HCT116 (cell line): ENCODE results near the gene LRRFIP2. TPM values are rescaled to one million over a fixed set of nuclear protein-coding genes. Genes with fewer than 3 reads are reported as not detected.

Experiments
- ATAC-seq: fragments of 200-7000 bp; cut with Tn5 transposase; 2 replicates; pipeline ENCODE4 v1.9.1; 2020; ENCODE audit warnings: mild to moderate bottlenecking, moderate library complexity
- BruUV-seq: library from RNA; stranded (reverse); fragments of 400-500 nt; replicated peaks from 2 replicates; lab custom pipeline; 2021; lab: Mats Ljungman, UMichigan
- CTCF ChIA-PET: fragments of 300-600 bp; sonication (Branson Sonifier 250); formaldehyde crosslinking; loops from one replicate; lab custom pipeline; 2021; ENCODE audit warnings: antibody characterized with exemption; lab: Charles Lee
- POLR2A ChIA-PET: fragments of 300-600, 350-600 bp; sonication (Branson Sonifier 250); formaldehyde crosslinking; loops from one replicate; lab custom pipeline; 2021; ENCODE audit warnings: antibody characterized with exemption; lab: Charles Lee
- RAD21 ChIA-PET, 2 experiments: fragments of 300-600 bp; sonication (Branson Sonifier 250); formaldehyde crosslinking; loops; one replicate each; lab custom pipeline; 2023; ENCODE audit warnings: low total read pairs in 2 of 2; ENCODE audit not compliant: uncharacterized antibody in 2 of 2, unreplicated experiment in 2 of 2, low non-redundant PET in 1 of 2; lab: Charles Lee
- DNase-seq: peaks from one replicate; pipeline ENCODE4 v3.0.0-alpha.2; 2010; ENCODE audit warnings: low read depth, low spot score
- H2AFZ ChIP-seq: fragments of 200-600 bp; shearing (Covaris generic), sonication (generic); 2 replicates; pipeline ENCODE4 v1.6.1; 2017; ENCODE audit warnings: low read depth, mixed run types, mixed read lengths, antibody characterized with exemption, low read length; ENCODE audit not compliant: poor library complexity, severe bottlenecking
- H3K27ac ChIP-seq: 2 replicates; pipeline ENCODE4 v1.5.1; 2012; ENCODE audit warnings: low read depth, low read length
- H3K27me3 ChIP-seq: fragments of 200-600 bp; sonication (generic); 2 replicates; pipeline ENCODE4 v1.6.1; 2016; ENCODE audit warnings: mixed run types, low read length, mixed read lengths; ENCODE audit not compliant: insufficient read depth
- H3K36me3 ChIP-seq, 2 experiments: fragments of 200-500 bp in 1 of 2; fragments of 200-600 bp in 1 of 2; sonication (Bioruptor generic) in 1 of 2; sonication (generic) in 1 of 2; 2 replicates each; pipeline versions ENCODE4 v1.5.1 to v1.6.1; 2014 to 2016; ENCODE audit warnings: low read length in 2 of 2, inconsistent platforms in 1 of 2, mixed read lengths in 1 of 2, mixed run types in 1 of 2; ENCODE audit not compliant: insufficient read depth in 2 of 2, control insufficient read depth in 1 of 2
- H3K4me1 ChIP-seq, 2 experiments: fragments of 200-600 bp in 1 of 2; sonication (generic) in 1 of 2; 2 replicates each; pipeline versions ENCODE4 v1.5.1 to v1.6.1; 2012 to 2017; ENCODE audit warnings: low read length in 2 of 2, inconsistent platforms in 1 of 2, mild to moderate bottlenecking in 1 of 2, mixed read lengths in 1 of 2, mixed run types in 1 of 2, moderate library complexity in 1 of 2; ENCODE audit not compliant: insufficient read depth in 2 of 2, control insufficient read depth in 1 of 2
- H3K4me2 ChIP-seq: fragments of 200-600 bp; sonication (generic); 2 replicates; pipeline ENCODE4 v1.6.1; 2017; ENCODE audit warnings: mixed run types, low read length, mixed read lengths
- H3K4me3 ChIP-seq, 2 experiments: fragments of 200-600 bp in 1 of 2; sonication (generic) in 1 of 2; replicated peaks in 1 of 2; 2 replicates each; pipeline ENCODE4 v1.5.1; 2011 to 2016; ENCODE audit warnings: low read length in 2 of 2, control low read depth in 1 of 2, low read depth in 1 of 2, mild to moderate bottlenecking in 1 of 2, mixed read lengths in 1 of 2, mixed run types in 1 of 2
- H3K79me2 ChIP-seq: fragments of 200-600 bp; sonication (generic); 2 replicates; pipeline ENCODE4 v1.6.1; 2017; ENCODE audit warnings: mild to moderate bottlenecking, mixed run types, low read length, moderate library complexity, mixed read lengths; ENCODE audit not compliant: insufficient read depth
- H3K9ac ChIP-seq: fragments of 200-600 bp; sonication (generic); 2 replicates; pipeline ENCODE4 v1.6.1; 2016; ENCODE audit warnings: low read length, mixed read lengths
- H3K9me2 ChIP-seq: fragments of 200-600 bp; sonication (generic), shearing (Covaris generic); 2 replicates; pipeline ENCODE4 v1.6.1; 2017; ENCODE audit warnings: mixed run types, mild to moderate bottlenecking, moderate library complexity; ENCODE audit not compliant: insufficient read depth
- H3K9me3 ChIP-seq, 2 experiments: fragments of 200-500 bp in 1 of 2; fragments of 200-600 bp in 1 of 2; sonication (Bioruptor generic) in 1 of 2; sonication (generic) in 1 of 2; 2 replicates each; pipeline ENCODE4 v1.6.1; 2014 to 2017; ENCODE audit warnings: low read length in 2 of 2, mixed read lengths in 2 of 2, inconsistent platforms in 1 of 2, low read depth in 1 of 2, mild to moderate bottlenecking in 1 of 2, mixed run types in 1 of 2, moderate library complexity in 1 of 2; ENCODE audit not compliant: control insufficient read depth in 1 of 2, insufficient read depth in 1 of 2
- H4K20me1 ChIP-seq: fragments of 200-600 bp; sonication (generic), shearing (Covaris generic); 2 replicates; pipeline ENCODE4 v1.6.1; 2017; ENCODE audit warnings: mixed run types, mild to moderate bottlenecking, moderate library complexity; ENCODE audit not compliant: insufficient read depth
- ATF3 ChIP-seq: IDR thresholded peaks from 2 replicates; pipeline ENCODE4 v1.6.1; 2012
- CBX3 ChIP-seq: IDR thresholded peaks from 2 replicates; pipeline ENCODE4 v1.6.1; 2012; ENCODE audit warnings: low read depth
- CEBPB ChIP-seq: IDR thresholded peaks from 2 replicates; pipeline ENCODE4 v1.6.1; 2012; ENCODE audit warnings: low read depth
- CTCF ChIP-seq, 3 experiments: fragments of 200-600 bp in 1 of 3; sonication (generic) in 1 of 3; IDR thresholded peaks in 2 of 3; conservative IDR thresholded peaks in 1 of 3; 2 replicates each; pipeline ENCODE4 v1.5.1; 2012 to 2017; ENCODE audit warnings: low read depth in 2 of 3, low read length in 2 of 3, antibody characterized with exemption in 1 of 3, borderline replicate concordance in 1 of 3, control low read depth in 1 of 3, mild to moderate bottlenecking in 1 of 3, mixed read lengths in 1 of 3, mixed run types in 1 of 3, moderate library complexity in 1 of 3; ENCODE audit not compliant: insufficient read depth in 1 of 3
- ELF1 ChIP-seq: IDR thresholded peaks from 2 replicates; pipeline ENCODE4 v1.6.1; 2012; ENCODE audit warnings: low read depth, borderline replicate concordance
- EZH2 ChIP-seq: fragments of 200-600 bp; sonication (generic); IDR thresholded peaks from 2 replicates; pipeline ENCODE4 v1.6.1; 2017; ENCODE audit warnings: antibody characterized with exemption, mixed run types
- EZH2phosphoT487 ChIP-seq: fragments of 200-600 bp; IDR thresholded peaks from 2 replicates; pipeline ENCODE4 v1.6.1; 2018; ENCODE audit warnings: antibody characterized with exemption, borderline replicate concordance
- FOSL1 ChIP-seq: IDR thresholded peaks from 2 replicates; pipeline ENCODE4 v1.6.1; 2012; ENCODE audit warnings: low read depth
- MAX ChIP-seq: IDR thresholded peaks from 2 replicates; pipeline ENCODE4 v1.6.1; 2012
- POLR2A ChIP-seq: IDR thresholded peaks from 2 replicates; pipeline ENCODE4 v1.7.0; 2011; ENCODE audit warnings: borderline replicate concordance; ENCODE audit not compliant: insufficient read depth, insufficient read length; ENCODE audit errors: extremely low read depth
- POLR2AphosphoS5 ChIP-seq: IDR thresholded peaks from 2 replicates; pipeline ENCODE4 v1.6.1; 2011; ENCODE audit warnings: mild to moderate bottlenecking, low read depth, low read length, moderate library complexity
- REST ChIP-seq: IDR thresholded peaks from 2 replicates; pipeline ENCODE4 v1.6.1; 2012; ENCODE audit warnings: low read depth
- SIN3A ChIP-seq: IDR thresholded peaks from 2 replicates; pipeline ENCODE4 v1.6.1; 2012; ENCODE audit warnings: low read depth
- SP1 ChIP-seq: IDR thresholded peaks from 2 replicates; pipeline ENCODE4 v1.6.1; 2012; ENCODE audit warnings: low read depth
- SRF ChIP-seq: IDR thresholded peaks from 2 replicates; pipeline ENCODE4 v1.6.1; 2012; ENCODE audit warnings: low read depth
- TCF7L2 ChIP-seq: IDR thresholded peaks from 2 replicates; pipeline ENCODE4 v1.7.0; 2011; ENCODE audit warnings: borderline replicate concordance, inconsistent platforms; ENCODE audit not compliant: insufficient read depth, insufficient read length; ENCODE audit errors: extremely low read depth
- YY1 ChIP-seq: IDR thresholded peaks from 2 replicates; pipeline ENCODE4 v1.6.1; 2011; ENCODE audit warnings: low read length, low read depth, moderate library complexity, mild to moderate bottlenecking; ENCODE audit not compliant: insufficient replicate concordance; ENCODE audit errors: extremely low read depth
- ZBTB33 ChIP-seq: IDR thresholded peaks from 2 replicates; pipeline ENCODE4 v1.6.1; 2011; ENCODE audit warnings: mild to moderate bottlenecking, low read length, moderate library complexity; ENCODE audit not compliant: insufficient replicate concordance; ENCODE audit errors: extremely low read depth
- ZFX ChIP-seq: fragments of 450-650 bp; IDR thresholded peaks from 2 replicates; pipeline ENCODE4 v1.6.1; 2017
- ZNF274 ChIP-seq: fragments of 200-500 bp; sonication (Bioruptor generic); IDR thresholded peaks from 2 replicates; pipeline ENCODE4 v1.6.1; 2014; ENCODE audit warnings: mild to moderate bottlenecking, low read depth, low read length, inconsistent platforms
- intact Hi-C: fragments of 100-400 bp; cut with micrococcal nuclease; formaldehyde crosslinking; loops from 2 replicates; pipeline ENCODE4 v1.10.0; 2022
- total RNA-seq: library from RNA; stranded (reverse); gene quantifications from one replicate; pipeline ENCODE4 v1.2.1, GENCODE V29; 2021; ENCODE audit not compliant: unreplicated experiment

Gene LRRFIP2
- total RNA-seq, 1 experiment from 2014 or later, result 27.0 TPM

GRCh38 chr3:37092484-37092883 is 81.9 kb downstream of the LRRFIP2 start:
- Histone ChIP-seq H3K4me2 (no peak overlapping the region), H4K20me1 (no peaks in the 10 kb centered on the region), H3K4me3 (no peak overlapping the region), H3K27me3 (no peaks in the 10 kb centered on the region), H3K36me3 (no peaks in the 10 kb centered on the region)
- DNase-seq, result no peak
- ChIA-PET CTCF (no interaction called here), RAD21 (no interaction called here)
- intact Hi-C loops, result no loop called here
- no peak for TF ChIP-seq MAX
- no peak for TF ChIP-seq POLR2A
- no peak for TF ChIP-seq REST
- TF ChIP-seq ZFX, result no peak
- no peak for TF ChIP-seq POLR2AphosphoS5
- TF ChIP-seq FOSL1, result no peak
- TF ChIP-seq CBX3, result no peak
- TF ChIP-seq SP1, result no peak
- TF ChIP-seq TCF7L2, result no peak
- TF ChIP-seq ZBTB33, result no peak
- no peak for TF ChIP-seq SRF
- TF ChIP-seq YY1, result no peak
- no peak for TF ChIP-seq SIN3A
- TF ChIP-seq CEBPB, result no peak
- no peak for TF ChIP-seq ELF1
- no peak for TF ChIP-seq ATF3
- no peak for TF ChIP-seq CTCF (IDR thresholded peaks at IDR 0.05 in 2 of 3, conservative IDR thresholded peaks at IDR 0.05 in 1 of 3; ENCODE audit: borderline replicate concordance in 1 of 3, insufficient read depth in 1 of 3, low read depth in 2 of 3, low read length in 2 of 3)
- no peak for TF ChIP-seq EZH2
- TF ChIP-seq EZH2phosphoT487, result no peak
- TF ChIP-seq ZNF274, result no peak
- TF ChIP-seq, all 23 proteins: peak for 0
- Histone ChIP-seq H3K4me1 (no peaks in the 10 kb centered on the region; a peak in 1 of 4 replicates), H3K27ac (no peak overlapping the region), H3K9me2 (no peaks in the 10 kb centered on the region), H3K79me2 (no peaks in the 10 kb centered on the region; the same call in 1 of the 2 replicates), H3K9ac (no peak overlapping the region), H3K9me3 (no peaks in the 10 kb centered on the region), H2AFZ (no peak overlapping the region)
- POLR2A ChIA-PET, result no interaction called here
- BruUV-seq, result no TSS peak
- no peak for ATAC-seq
